ENCODE results near the gene COL17A1.

COL17A1 gene

DNA sequence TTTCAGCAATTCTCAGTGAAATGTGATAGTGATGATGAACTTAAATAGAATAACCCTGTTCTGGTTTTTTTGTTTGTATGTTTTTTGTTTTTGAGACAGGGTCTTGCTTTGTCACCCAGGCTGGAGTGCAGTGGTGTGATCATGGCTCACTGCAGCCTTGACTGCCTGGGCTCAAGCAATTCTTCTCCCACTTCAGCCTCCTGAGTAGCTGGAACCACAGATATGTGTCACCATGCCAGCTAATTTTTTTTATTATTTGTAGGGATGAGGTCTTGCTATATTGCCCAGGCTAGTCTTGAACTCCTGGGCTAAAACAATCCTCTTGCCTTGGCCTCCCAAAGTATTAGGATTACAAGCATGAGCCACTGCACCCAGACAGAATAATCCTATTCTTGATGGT, 14.3 kb upstream of the COL17A1 start:
- DNase-seq (ENCODE audit: low read depth, low spot score), result no peak
- H3K4me3 ChIP-seq (ENCODE audit: low read length), result no peak overlapping the region

DNA sequence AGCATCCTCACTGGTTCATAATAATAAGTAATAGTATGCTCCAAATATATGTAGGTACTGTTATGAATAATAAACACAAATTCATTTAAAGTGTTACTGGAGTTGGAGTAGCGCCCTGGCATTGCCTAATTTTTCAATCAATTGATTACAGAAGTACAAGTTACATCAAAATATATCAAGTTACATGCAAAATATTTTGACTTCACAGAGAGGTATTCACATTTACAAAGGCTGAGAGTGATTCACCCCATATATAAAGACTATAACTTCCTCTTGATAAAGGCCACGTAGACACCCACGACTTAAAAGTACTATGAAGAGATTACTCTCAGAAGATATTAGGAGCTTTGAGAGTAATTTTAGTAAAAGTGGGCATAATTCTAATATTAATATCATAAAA, 13.6 kb upstream of the COL17A1 start:
- no peak overlapping the region for H3K4me3 ChIP-seq (ENCODE audit: low read length)
- DNase-seq (ENCODE audit: low read depth, low spot score), result no peak

DNA sequence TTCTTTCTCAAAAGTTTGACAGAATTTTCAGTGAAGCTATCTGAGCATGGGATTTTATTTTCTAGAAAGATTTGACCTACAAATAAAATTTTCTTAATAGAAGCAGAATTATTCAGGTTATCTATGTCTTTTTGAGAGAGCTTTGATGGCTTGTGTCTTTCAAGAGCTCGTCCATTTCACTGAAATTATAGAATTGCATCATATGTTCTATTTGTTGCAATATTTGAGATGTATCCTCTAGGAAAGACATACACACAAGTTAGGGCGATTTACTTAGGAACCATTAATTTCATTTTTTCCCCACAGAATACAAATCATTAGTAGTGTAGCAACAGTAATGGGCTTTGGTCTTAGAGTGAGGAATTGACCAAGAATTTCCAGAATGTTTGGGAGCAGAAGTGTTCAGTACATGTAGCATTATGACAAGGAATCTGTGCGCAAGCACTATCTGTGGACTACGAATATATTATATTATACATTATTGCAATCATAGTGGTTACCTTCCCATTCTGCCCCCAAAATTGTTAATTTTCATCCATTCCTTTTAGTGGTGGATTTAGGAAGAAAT, 12.8 kb upstream of the COL17A1 start:
- no peak for DNase-seq (ENCODE audit: low read depth, low spot score)
- H3K4me3 ChIP-seq (ENCODE audit: low read length), result no peak overlapping the region

DNA sequence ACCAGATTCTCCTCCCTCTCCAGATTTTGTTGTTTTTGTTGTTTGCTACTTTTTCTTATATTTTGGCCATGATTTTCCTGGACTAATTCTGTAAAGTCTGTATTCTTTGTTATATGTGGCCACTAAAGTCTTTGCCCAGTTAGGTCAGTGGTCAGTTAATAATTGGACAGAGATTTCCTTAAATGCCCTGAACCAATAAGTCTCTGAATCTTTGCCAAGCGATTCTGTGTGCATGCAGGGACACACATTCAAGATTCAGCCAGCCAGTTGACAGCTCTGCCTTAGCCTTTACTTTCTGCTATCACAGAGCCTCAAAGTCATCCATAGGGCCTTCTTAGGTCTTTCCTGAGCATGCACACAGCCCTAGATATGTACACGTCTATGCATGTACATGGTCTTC, 11.0 kb upstream of the COL17A1 start:
- DNase-seq (ENCODE audit: low read depth, low spot score), result no peak
- no peak overlapping the region for H3K4me3 ChIP-seq (ENCODE audit: low read length)

DNA sequence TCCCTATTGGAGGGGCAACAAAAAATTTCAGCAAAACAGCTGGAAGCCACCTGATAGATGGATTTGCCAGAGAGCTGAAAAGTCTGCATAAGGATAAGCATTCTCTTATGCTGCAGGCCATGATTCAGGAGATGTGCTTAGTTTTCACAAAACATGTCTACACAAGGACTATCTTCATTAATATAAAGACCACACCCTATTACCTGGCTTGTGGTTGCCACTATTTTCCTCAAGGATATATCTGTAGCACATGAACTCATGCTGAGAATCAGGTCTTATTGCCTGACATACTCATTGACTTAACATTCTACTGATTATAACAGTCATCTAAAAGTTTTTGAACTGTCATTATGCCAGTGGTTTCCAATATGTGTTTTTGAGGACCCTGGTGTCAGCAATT, 7.1 kb upstream of the COL17A1 start:
- no peak for DNase-seq (ENCODE audit: low read depth, low spot score)

DNA sequence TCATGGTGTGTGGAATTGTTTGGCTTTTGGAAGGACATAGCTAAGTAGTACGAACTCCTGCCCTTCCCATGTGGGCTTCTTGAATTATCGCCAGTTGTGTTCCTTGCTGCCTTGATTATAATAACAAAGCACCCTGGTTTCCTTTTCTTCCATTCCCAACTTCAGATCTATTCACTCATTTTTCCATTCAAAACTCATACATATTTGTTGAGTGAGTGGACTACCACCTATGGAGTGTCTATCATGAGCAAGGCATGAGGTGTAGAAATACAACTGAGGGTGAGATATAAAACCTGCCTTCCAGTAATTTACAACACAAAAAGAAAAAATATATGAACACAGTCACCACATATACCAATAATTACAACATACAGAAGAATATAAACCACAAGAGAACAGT, 4.9 kb upstream of the COL17A1 start:
- no peak overlapping the region for H3K4me3 ChIP-seq (ENCODE audit: low read length)
- DNase-seq (ENCODE audit: low read depth, low spot score), result no peak

More for the DNA sequence above, 7.1 kb upstream of the COL17A1 start:
- H3K4me3 ChIP-seq (ENCODE audit: low read length), result no peak overlapping the region

DNA sequence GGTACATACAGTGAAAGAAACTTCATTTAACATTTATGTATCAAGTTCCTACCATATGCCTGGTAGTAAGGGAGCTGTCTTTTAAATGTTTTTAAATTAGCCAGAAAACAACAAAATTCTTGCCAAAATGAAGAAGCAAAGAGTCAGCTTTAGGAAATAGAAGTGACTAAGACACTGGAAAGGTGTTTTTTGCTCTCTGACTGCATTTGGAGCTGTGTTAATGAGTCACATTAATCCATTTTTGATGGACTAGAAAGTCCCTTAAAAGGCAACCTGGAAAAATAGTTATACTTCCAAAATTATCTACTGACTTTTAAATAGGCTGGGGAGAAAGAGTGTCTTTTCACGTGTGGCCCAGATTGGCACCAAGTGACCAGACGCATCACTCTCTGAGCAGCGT, 3.9 kb upstream of the COL17A1 start:
- no peak for DNase-seq (ENCODE audit: low read depth, low spot score)
- no peak overlapping the region for H3K4me3 ChIP-seq (ENCODE audit: low read length)

DNA sequence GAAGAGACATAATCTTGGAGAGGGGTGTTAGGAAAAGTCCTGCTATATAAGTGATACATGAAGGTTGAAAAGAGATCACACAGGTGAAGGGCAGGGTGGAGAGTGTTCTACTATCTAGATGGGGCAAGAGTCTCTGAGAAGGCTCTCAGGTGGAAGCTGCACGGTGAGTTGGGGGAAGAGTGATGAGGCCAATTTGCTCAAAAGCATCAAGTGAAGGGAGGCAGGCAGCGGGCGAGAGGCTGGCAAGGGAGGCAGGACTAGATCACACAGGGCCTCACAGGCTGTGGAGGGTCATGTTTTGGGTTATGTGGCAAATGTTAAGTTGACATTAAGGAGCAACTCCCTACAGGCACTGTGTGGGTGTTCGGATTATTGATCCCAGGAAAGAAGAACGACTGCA, 2.6 kb upstream of the COL17A1 start:
- H3K4me3 ChIP-seq (ENCODE audit: low read length), result no peak overlapping the region
- no peak for DNase-seq (ENCODE audit: low read depth, low spot score)

DNA sequence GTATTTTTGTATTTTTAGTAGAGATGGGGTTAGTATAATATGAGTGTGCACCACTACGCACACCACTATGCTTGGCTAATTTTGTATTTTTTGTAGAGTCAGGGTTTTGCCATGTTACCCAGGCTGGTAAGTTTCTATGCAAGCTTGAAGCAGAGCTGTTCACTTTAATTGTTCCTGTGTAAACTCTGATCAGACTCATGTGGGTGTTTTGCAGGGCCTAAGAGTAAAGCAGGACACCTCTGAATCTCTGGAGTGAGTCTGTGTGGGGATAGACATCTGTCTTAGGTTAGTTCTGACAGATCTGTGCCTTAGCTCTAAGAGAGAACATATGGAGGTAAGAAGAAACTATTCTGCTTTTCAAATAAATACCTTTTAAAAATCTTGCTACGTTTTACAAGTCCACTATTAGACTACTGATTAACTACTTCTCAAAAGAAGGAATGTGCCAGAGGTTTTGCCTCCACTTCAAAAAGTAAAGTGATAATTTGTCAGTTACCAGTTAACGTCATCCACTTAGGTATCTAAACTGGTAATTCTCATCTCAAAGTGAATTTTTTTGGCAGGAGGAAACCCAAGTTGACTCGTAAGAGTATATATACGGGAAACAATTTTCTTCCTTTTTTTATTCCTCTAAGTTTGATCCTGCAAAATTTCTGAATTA, 1.1 kb downstream of the COL17A1 start:
- DNase-seq (ENCODE audit: low read depth, low spot score), result no peak
- no peak overlapping the region for H3K4me3 ChIP-seq (ENCODE audit: low read length)

DNA sequence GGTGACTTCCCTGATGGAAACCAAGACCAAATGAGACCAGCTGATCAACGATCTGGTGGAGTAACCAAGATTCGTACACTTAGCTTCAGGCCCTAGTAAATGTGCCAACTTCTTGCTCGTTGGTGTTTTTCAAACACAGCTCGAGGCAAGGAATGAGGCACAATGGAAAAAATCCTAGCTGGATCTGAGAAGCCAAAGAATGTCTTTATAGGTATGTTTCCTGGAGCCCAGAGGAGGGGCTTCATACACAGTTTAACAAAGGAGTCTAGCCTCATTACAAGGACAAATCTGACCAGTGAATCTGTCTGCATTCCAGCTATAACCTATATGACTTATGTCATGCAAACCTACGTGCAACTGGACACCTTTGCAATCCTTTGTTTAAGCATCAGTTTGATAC, 3.7 kb downstream of the COL17A1 start:
- no peak overlapping the region for H3K4me3 ChIP-seq (ENCODE audit: low read length)
- no peak for DNase-seq (ENCODE audit: low read depth, low spot score)

DNA sequence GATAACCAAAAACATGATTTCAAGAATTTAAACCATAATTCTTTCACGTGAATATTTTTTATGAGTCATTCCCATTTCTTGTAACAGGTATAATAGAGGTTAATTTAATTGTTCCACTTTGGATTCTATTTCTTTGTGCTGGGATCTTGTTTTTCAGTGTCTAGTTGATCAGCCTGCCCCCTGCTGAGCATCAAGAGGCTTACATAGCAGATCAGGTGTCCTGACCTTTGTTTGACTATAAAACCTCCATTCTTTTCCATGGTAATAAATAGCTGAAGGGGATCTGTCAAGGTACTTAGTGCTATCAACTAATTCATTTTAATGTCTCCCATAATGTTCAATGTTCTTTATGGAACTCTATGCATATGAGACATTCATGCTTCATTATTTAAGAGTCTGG, 4.9 kb downstream of the COL17A1 start:
- peak; percentile 25 for DNase-seq (ENCODE audit: low read depth, low spot score)
- no peak overlapping the region for H3K4me3 ChIP-seq (ENCODE audit: low read length)

DNA sequence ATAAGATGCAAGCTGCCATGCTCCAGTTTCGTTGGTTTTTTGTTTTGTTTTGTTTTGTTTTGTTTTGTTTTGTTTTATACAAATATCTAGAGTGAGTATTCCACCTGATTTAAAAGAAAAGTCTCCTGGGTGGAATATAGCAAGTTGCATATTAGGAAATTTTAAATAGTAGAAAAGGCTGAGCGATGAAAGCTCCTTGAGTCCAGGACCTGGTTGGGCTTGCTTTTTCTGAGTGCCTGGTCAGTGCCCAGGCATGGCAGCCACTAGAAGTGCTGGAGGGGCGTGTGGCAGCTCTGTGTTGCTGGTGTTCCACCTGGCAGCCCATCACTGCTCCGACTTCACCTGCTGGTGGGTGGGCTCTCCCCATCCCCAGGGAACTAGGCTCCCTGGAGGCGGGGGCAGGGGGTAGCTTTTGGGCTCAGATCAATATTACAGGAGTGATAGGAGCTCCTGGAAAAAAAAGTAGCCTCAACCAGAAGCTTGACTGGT, 8.0 kb downstream of the COL17A1 start:
- H3K4me3 ChIP-seq (ENCODE audit: low read length), result no peak overlapping the region
- DNase-seq (ENCODE audit: low read depth, low spot score), result no peak

DNA sequence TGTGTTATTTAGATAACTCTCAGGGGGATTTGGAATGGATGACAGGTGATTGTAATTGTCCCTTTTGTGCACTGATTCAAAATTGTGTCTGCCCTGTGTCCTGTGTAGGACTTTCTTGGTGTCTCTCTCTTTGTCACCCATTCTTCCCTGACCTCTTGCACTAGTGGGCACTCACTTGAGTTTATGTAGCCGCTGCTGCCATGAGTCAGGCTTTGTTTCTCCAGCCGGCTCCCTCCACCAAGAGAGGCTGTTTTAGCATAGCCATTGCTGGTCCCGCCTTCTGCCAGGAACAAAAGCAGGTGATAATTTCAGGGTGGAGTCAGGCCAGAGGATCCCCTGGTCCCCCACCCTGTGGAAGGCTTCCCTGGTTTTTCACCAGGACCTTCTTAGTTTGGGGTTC, 8.4 kb downstream of the COL17A1 start:
- no peak overlapping the region for H3K4me3 ChIP-seq (ENCODE audit: low read length)
- DNase-seq (ENCODE audit: low read depth, low spot score), result no peak

DNA sequence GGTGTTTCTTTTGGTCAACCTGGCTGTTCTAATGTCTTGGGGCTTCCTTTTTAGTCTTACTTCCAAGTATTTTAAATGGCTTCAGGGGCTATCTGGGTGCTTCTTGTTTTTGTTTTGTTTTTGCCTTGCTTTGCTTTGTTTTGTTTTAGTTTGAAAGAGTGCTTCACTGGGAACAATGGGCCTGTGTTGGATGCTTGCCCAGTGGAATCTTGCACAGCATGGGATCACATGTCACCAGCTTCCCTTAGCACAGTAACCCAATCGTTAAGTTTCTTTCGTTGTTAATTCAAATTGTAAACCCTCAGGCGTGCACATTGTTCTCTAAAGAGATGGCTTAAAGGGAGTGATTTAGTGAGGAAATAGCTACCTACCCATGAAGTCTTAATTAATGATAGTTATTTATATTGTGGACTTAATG, 8.9 kb downstream of the COL17A1 start:
- no peak for DNase-seq (ENCODE audit: low read depth, low spot score)
- H3K4me3 ChIP-seq (ENCODE audit: low read length), result no peak overlapping the region

DNA sequence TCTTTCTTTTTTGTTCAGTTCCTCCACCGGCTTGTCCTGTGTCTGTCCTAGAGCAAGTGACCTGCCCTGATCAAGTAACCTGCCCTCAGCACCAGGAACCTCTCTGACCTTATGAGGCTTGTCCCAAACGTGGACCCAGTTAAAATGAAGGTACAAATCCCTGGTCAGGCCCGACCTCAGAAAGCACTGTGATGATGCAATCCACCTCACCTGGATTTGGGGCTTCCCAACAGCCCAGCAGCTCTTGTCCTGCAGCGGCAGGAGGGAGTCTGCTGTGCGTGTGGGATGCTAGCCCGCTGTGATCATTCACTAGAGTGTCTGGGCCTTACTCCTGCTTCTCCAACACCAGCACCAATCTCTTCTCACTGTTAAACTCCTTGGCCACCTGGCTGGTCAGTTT, 11.2 kb downstream of the COL17A1 start:
- no peak overlapping the region for H3K4me3 ChIP-seq (ENCODE audit: low read length)
- no peak for DNase-seq (ENCODE audit: low read depth, low spot score)

DNA sequence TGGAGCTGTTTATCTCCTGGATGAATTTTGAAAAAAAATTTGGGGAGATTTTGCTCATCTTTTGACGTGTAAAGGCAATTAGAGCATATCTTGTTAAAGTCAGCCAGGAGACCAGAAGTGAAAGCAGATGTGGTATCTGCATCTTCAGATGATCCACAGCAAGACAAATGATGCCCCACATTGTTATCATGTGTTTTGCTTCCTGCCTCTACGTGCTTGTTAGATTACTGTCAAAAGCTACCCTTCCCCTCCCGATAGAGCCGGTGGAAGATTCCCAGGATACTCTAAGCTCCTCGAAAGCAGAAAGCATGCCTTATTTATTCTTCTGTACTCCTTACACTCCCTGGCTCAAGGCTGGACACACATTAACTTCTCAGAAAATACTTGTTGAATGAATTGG, 12.9 kb downstream of the COL17A1 start:
- H3K4me3 ChIP-seq (ENCODE audit: low read length), result no peak overlapping the region
- no peak for DNase-seq (ENCODE audit: low read depth, low spot score)

DNA sequence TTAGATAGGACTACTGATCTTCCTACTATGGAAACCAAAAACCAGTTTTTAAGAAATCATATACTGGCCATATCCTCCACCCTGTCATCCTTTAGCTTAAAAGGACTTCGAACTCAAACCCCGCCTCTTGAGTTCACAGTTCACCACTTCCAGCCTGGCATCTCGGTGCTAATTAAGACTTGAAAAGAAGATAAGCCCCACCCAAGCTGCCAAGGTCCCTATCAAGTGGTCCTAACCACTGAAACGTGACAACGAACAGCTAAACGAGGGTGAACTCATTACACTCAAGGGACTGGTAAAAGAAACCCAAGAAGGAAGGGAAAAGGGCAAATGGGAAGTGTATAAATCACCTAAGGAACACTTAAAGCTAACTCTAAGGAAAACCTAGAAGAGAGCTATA, 16.1 kb downstream of the COL17A1 start:
- no peak overlapping the region for H3K4me3 ChIP-seq (ENCODE audit: low read length)
- DNase-seq (ENCODE audit: low read depth, low spot score), result peak; percentile 43

DNA sequence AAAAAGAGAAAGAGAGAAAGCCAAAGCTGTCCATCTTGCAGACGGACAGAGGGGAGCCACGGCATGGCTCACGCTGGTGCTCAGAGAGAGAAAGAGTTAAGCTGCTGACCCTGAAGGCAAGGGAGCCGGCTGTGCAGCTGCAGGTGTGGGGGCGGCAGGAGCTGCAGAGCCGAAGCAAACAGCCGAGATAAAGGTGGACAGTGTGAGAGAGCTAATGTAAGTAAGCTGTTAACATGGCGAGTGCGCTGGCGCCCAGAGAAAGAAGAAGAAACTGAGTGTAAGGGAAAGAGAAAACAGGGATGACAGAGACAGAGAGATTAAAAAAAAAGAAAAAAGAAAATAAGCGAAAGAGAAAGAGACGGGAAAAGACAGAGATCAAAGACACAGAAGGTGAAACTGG, 18.2 kb downstream of the COL17A1 start:
- no peak for DNase-seq (ENCODE audit: low read depth, low spot score)
- no peak overlapping the region for H3K4me3 ChIP-seq (ENCODE audit: low read length)

DNA sequence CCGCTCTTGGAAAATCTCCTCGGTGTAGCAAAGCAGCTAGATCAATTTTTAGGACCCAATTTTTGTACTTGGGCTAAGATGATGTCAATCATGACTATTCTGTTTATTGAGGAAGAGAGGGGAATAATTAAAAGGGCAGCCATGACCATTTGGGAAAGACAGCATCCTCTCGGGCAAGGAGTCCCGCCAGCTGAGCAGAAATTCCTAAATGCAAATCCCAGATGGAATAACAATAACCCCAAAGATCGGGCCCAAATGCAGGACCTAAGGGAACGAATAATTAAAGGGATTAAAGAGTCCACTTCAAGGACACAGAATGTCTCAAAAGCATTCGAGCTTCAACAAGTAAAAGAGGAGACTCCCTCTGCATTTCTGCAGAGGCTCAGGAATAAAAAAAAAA, 18.7 kb downstream of the COL17A1 start:
- DNase-seq (ENCODE audit: low read depth, low spot score), result no peak

DNA sequence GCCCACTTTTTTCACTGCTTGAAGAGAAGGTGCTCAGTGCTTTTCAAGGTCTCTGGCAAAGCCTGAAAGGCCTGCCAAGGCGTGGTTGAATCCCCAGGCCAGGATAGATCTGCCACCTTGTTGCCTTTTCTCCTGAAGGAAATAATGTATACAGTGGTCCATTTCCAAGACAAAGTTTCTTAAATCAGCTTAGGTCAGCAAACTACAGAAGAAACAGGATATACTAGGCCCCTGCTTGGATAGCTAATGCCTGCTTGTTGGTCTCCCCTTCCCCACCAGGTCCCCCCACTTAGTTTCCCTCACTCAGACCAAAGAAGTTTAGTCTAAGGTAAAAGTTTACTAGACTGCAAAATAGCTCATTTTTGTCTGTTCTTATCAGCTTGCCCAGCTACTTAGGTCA, 19.9 kb downstream of the COL17A1 start:
- no peak overlapping the region for H3K4me3 ChIP-seq (ENCODE audit: low read length)
- no peak for DNase-seq (ENCODE audit: low read depth, low spot score)

More for the DNA sequence above, 18.7 kb downstream of the COL17A1 start:
- no peak overlapping the region for H3K4me3 ChIP-seq (ENCODE audit: low read length)

DNA sequence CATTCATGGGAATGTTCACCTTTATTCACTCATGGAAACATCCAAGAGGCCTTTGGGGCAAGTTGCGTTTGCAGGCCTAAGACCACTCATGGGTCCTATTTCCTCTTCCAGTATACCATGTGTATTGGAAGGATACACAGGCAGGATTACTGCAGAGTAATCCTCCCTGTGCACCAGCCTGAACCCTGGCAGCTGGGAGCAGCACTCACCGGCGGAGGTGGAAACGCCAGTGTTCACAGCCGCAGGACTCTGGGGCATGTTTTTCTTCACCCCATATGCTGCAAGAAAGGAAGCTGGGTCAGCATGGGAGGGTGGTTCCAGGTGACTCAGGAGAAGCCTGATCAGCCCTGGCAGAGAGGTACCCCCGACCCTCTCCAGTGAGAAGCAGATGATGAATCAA, 24.5 kb downstream of the COL17A1 start:
- no peak overlapping the region for H3K4me3 ChIP-seq (ENCODE audit: low read length)
- no peak for DNase-seq (ENCODE audit: low read depth, low spot score)
